ENCODE measurements around the gene KRT82.
A peak's percentile ranks its signal among the peaks of the same experiment; 100 is the strongest.
"Not testable (repeated sequence)": the region's sequence is repeated elsewhere in the genome, so short reads cannot be mapped to it uniquely, and the experiment has no call there.

The KRT82 gene

DNA sequence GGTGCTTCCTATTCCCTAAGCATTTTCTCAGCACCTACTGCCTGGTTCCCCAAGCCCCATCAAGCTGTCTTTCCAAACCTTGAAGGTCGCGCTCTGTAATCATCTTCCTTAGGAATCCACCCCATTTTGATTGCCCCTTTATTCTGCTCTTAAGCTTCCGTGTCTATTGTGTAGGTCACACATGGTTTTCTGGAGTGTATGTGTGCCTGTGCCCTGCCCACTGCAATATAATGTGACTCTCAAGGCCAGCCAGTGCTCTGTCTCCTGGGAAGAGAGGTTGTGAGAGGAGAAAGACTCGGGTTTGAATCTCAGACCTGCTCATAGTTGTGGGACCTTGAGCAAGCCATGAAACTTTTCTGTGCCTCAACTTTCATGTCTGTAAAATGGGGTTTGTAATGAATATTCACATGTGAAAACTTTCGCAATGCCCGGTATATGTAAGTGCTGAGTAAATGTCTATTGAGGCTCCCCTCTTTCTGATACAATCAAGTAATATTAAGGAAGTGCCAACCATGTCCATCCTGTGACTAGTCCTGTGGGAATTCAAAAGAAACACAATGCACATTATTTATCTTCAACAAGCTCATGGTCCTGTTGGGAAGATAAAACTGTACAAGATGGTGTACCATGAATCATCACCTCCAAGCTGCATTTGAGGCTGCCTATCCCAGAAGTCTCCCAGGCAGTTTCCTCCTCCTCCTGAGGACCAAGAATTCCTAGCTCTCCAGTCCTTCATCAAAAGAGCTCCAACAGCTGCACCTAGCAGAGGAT, 28.8 kb upstream of the KRT82 start:
- DNase-seq = no peak

- no peak for DNase-seq
Measured at GRCh38 chr12:52434081-52434733, 28.1 kb upstream of the KRT82 start, which contains the start of gene KRT75. TSS of gene KRT75 (minus strand) at chr12:52434371. CDS start at chr12:52434304, 67 bp downstream.

- no peak for DNase-seq
Measured at GRCh38 chr12:52433501-52434080, 27.5 kb upstream of the KRT82 start.

- no peak for DNase-seq
Measured at GRCh38 chr12:52432559-52433207, 26.5 kb upstream of the KRT82 start.

GRCh38 chr12:52428121-52428520, 22.0 kb upstream of the KRT82 start:
- no peak for DNase-seq

GRCh38 chr12:52427083-52427482, 20.9 kb upstream of the KRT82 start:
- no peak for DNase-seq

GRCh38 chr12:52426034-52426433, 19.9 kb upstream of the KRT82 start:
- DNase-seq = no peak

DNA sequence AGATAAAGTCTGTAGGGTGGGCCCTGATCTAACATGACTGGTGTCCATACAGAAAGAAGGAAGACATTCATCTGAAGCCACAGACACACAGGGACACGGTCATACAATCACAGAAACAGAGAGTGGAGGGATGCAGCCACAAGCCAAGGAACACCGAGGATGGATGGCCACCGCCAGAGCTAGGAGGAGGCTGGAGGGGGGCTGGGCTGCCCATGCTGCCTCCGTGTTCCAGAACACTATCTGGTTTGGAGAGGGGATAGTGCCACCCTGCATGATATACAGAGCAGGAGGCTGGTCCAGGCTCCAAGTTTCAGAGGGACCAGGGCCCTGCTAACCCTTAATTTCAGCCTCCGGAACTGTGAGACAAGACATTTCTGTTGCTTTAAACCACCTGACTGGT, 19.3 kb upstream of the KRT82 start:
- DNase-seq = no peak

DNA sequence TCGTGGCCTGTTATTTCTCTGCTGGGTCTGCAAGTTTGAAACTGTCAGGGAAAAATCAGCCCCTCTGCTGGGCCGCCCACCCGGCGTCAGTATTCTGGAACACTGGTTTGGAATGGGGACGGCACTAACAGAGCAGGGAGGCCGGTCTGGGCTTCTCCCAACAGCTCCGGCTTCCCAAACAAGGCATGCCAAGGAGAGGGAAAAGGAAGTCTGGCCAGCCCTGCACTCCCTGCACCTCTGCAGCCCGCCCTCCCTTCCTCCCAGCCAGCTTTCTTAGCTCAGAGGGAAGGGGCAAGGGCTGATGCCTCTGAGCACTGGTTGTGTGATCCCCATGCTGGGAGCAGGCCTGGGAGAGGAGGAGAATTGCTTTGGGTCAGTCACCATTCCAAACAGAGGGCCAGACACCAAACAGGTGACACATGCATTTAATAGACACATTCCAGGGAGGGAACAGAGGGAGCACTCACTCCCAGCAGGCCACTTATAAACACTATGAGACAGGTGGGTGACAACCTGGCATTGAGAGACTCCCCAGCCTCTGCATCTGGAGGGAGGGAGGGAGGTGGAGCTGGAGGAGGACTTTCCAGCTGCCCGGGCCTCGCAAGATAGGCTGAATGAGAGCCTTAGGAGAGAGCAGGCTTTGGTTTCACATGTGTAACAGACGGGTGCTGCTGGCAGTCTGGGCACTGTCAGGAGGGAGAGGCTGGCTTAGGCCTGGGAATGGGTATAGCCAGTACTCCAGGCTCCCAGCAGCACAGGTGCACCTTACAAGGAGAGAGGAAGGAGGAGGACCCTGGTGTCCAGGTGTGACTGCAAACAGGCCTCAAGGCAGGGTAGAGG, 17.7 kb upstream of the KRT82 start:
- DNase-seq = no peak

GRCh38 chr12:52423035-52423434, 16.9 kb upstream of the KRT82 start:
- no peak for DNase-seq

- DNase-seq = no peak
Measured at GRCh38 chr12:52419656-52420055, 13.5 kb upstream of the KRT82 start.

DNA sequence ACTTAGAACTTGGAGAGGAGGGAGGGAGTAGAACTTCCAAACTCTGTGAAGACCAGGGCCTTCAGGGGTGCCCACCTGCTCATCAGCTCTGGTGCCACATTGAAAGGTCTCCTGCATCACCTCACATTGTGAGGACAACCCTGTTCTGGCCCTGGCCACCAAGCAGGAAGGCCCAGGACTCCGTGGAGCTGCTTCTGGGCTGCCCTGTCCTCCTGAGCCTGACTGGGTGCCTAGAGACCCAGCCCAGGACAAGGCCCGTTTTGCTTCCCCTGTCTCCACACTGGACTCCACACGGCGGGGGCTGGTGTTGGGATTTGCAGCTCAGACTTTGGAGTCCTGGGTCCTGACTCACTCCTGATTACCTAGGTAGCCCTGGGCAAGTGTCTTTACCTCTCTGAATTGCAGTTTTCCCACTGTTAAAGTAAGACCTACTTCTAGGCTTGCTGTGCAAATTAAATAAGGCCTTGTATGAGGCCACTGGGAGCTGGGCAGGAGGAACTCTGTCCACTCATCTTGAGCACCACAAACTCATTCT, 12.5 kb upstream of the KRT82 start:
- DNase-seq = no peak

GRCh38 chr12:52417740-52418139, 11.6 kb upstream of the KRT82 start:
- peak; percentile 36 for DNase-seq

- DNase-seq = no peak
Measured at GRCh38 chr12:52416795-52417194, 10.7 kb upstream of the KRT82 start.

GRCh38 chr12:52415870-52416750, 10.0 kb upstream of the KRT82 start:
- DNase-seq = no peak

- DNase-seq = no peak
Measured at GRCh38 chr12:52414936-52415335, 8.8 kb upstream of the KRT82 start.

DNA sequence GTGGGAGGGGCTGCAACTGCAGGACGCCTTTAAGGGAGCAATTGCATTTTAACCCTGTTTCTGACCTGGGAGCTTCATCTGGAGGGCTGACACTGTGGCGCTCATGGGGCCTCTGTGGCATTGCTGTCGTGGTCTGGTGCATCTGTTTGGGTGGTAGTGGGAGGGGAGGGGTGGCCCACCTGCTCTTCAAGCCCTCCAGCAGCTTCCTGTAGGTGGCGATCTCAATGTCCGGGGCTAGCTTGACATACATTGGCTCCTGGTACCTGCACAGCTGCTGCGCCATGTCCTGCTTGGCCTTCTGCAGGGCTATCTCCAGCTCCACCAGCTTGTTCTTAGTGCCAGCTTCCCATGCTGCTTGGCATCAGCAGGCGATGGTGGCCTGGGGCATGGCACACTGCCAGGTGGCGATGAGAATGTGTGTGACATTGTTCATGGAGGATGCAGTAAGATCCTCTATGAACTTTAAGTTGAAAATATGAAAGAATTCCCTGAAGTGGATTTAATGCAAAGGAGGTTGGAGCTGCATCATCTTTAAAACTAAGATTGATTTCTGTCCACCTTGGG, 7.7 kb upstream of the KRT82 start:
- DNase-seq = no peak

DNA sequence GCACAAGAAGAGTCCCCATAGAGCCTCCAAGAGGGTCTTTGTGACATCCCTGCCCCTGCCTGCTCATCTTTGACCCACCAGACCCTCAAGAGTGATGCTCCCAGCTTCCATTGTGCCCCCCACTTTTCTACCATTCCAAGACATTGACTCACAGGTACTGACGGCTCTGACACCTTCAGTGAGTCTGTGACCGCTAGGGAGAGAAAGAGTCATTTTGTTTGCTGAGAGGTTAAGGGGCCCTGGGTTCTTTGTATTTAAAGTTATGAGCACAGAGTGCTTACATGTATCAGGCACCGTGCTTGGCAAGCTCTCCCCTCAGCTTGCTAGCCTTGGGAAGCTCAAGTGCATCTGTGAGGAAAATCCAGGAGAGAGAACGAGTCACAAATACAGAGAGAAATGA, 7.1 kb upstream of the KRT82 start:
- no peak for DNase-seq

- DNase-seq = no peak
Measured at GRCh38 chr12:52411815-52412214, 5.7 kb upstream of the KRT82 start.

GRCh38 chr12:52410589-52411248, 4.6 kb upstream of the KRT82 start:
- DNase-seq = not testable (repeated sequence)

Data from NCI-H1417 treated with DMSO at 0.1 percent for 48 hours (cell line).